IMR-90 (cell line): ENCODE measurements around the gene ERGIC1. TPM values are rescaled to one million over a fixed set of nuclear protein-coding genes. Genes with fewer than 3 reads are reported as not detected.

ENCODE experiments used
- ATAC-seq: fragments of 200-7000 bp; cut with Tn5 transposase; 2 replicates; pipeline ENCODE4 v1.9.1; 2020; ENCODE audit warnings: low read depth, mild to moderate bottlenecking, moderate library complexity
- BruUV-seq: library from RNA; stranded (reverse); fragments of 400-500 nt; replicated peaks from 2 replicates; lab custom pipeline; 2021; lab: Mats Ljungman, UMichigan
- CTCF ChIA-PET: fragments of 300-600 bp; formaldehyde crosslinking; extraction: SDS; loops from one replicate; lab custom pipeline; 2021; ENCODE audit warnings: antibody characterized with exemption; lab: Yijun Ruan, JAX
- POLR2A ChIA-PET: fragments of 300-600 bp; sonication (Branson Sonifier 250); formaldehyde crosslinking; loops from one replicate; lab custom pipeline; 2022; ENCODE audit warnings: antibody characterized with exemption; ENCODE audit not compliant: unreplicated experiment; lab: Charles Lee
- DNase-seq: peaks from one replicate; pipeline ENCODE4 v3.0.0; 2013
- H2AFZ ChIP-seq: replicated peaks from 2 replicates; pipeline ENCODE3; 2013; ENCODE audit warnings: low read length, mild to moderate bottlenecking; ENCODE audit not compliant: poor library complexity
- H2AK5ac ChIP-seq: 2 replicates; pipeline ENCODE4 v1.6.1; 2013; ENCODE audit warnings: low read depth, low read length, inconsistent platforms
- H2AK9ac ChIP-seq: replicated peaks from 2 replicates; pipeline ENCODE3; 2013; ENCODE audit warnings: mild to moderate bottlenecking, low read depth, low read length, moderate library complexity; ENCODE audit not compliant: poor library complexity
- H2BK120ac ChIP-seq: 2 replicates; pipeline ENCODE4 v1.6.1; 2013; ENCODE audit warnings: low read depth, low read length, inconsistent platforms
- H2BK15ac ChIP-seq: 3 replicates; pipeline ENCODE4 v1.6.1; 2013; ENCODE audit warnings: low read depth, low read length, inconsistent platforms
- H2BK20ac ChIP-seq: 2 replicates; pipeline ENCODE4 v1.6.1; 2013; ENCODE audit warnings: low read depth, mild to moderate bottlenecking, inconsistent platforms, low read length, moderate library complexity
- H2BK5ac ChIP-seq: 2 replicates; pipeline ENCODE4 v1.6.1; 2013; ENCODE audit warnings: mild to moderate bottlenecking, low read depth, low read length, inconsistent platforms; ENCODE audit not compliant: poor library complexity, severe bottlenecking
- H3K14ac ChIP-seq: replicated peaks from 2 replicates; pipeline ENCODE4 v1.6.1; 2013; ENCODE audit warnings: low read depth, low read length, inconsistent platforms
- H3K18ac ChIP-seq: 2 replicates; pipeline ENCODE4 v1.6.1; 2013; ENCODE audit warnings: low read depth, low read length, control low read depth
- H3K23ac ChIP-seq: 2 replicates; pipeline ENCODE4 v1.6.1; 2013; ENCODE audit warnings: low read depth, low read length, inconsistent platforms
- H3K27ac ChIP-seq: 2 replicates; pipeline ENCODE4 v1.5.1; 2013; ENCODE audit warnings: mild to moderate bottlenecking, control low read depth, low read length; ENCODE audit not compliant: insufficient read depth
- H3K27me3 ChIP-seq: 2 replicates; pipeline ENCODE4 v1.6.1; 2013; ENCODE audit warnings: low read length; ENCODE audit not compliant: control insufficient read depth, insufficient read depth
- H3K36me3 ChIP-seq: 2 replicates; pipeline ENCODE4 v1.6.1; 2013; ENCODE audit warnings: low read length, mixed read lengths; ENCODE audit not compliant: control insufficient read depth, insufficient read depth
- H3K4ac ChIP-seq: 2 replicates; pipeline ENCODE4 v1.6.1; 2013; ENCODE audit warnings: low read depth, low read length, inconsistent platforms
- H3K4me1 ChIP-seq: 2 replicates; pipeline ENCODE4 v1.6.1; 2013; ENCODE audit warnings: low read length, mixed read lengths; ENCODE audit not compliant: control insufficient read depth, insufficient read depth
- H3K4me2 ChIP-seq: 2 replicates; pipeline ENCODE4 v1.6.1; 2013; ENCODE audit warnings: low read depth, mild to moderate bottlenecking, control low read depth, low read length, moderate library complexity
- H3K4me3 ChIP-seq: 2 replicates; pipeline ENCODE4 v1.5.1; 2013; ENCODE audit warnings: low read depth, mild to moderate bottlenecking, control low read depth, low read length, moderate library complexity; ENCODE audit not compliant: insufficient read depth
- H3K56ac ChIP-seq: 2 replicates; pipeline ENCODE4 v1.6.1; 2013; ENCODE audit warnings: low read length, inconsistent platforms; ENCODE audit not compliant: insufficient read depth; ENCODE audit errors: extremely low read depth
- H3K79me1 ChIP-seq, 2 experiments: 2 replicates each; pipeline ENCODE4 v1.6.1; 2013; ENCODE audit warnings: low read length in 2 of 2, inconsistent platforms in 1 of 2, low read depth in 1 of 2
- H3K9ac ChIP-seq: 2 replicates; pipeline ENCODE4 v1.6.1; 2013; ENCODE audit warnings: low read depth, low read length, control low read depth
- H3K9me1 ChIP-seq: 2 replicates; pipeline ENCODE4 v1.6.1; 2013; ENCODE audit warnings: low read length, inconsistent platforms; ENCODE audit not compliant: insufficient read depth
- H3K9me3 ChIP-seq: 2 replicates; pipeline ENCODE4 v1.6.1; 2013; ENCODE audit warnings: low read length; ENCODE audit not compliant: control insufficient read depth, insufficient read depth
- H4K20me1 ChIP-seq: 2 replicates; pipeline ENCODE4 v1.6.1; 2013; ENCODE audit warnings: low read length, inconsistent platforms; ENCODE audit not compliant: insufficient read depth
- H4K5ac ChIP-seq: 2 replicates; pipeline ENCODE4 v1.6.1; 2013; ENCODE audit warnings: mild to moderate bottlenecking, low read depth, low read length, control low read depth
- H4K8ac ChIP-seq, 2 experiments: 2 replicates each; pipeline ENCODE4 v1.6.1; 2013; ENCODE audit warnings: low read depth in 2 of 2, low read length in 2 of 2, control low read depth in 1 of 2, inconsistent platforms in 1 of 2
- H4K91ac ChIP-seq: 2 replicates; pipeline ENCODE4 v1.6.1; 2013; ENCODE audit warnings: low read depth, low read length, inconsistent platforms; ENCODE audit not compliant: insufficient read depth
- BHLHE40 ChIP-seq: fragments of 150-350 bp; IDR thresholded peaks from 2 replicates; pipeline ENCODE4 v1.6.1; 2016; ENCODE audit warnings: mild to moderate bottlenecking, low read depth, low read length
- CEBPB ChIP-seq: IDR thresholded peaks from 2 replicates; pipeline ENCODE4 v1.6.1; 2012; ENCODE audit warnings: low read depth, low read length, improper control_type of control experiment
- CHD1 ChIP-seq: IDR thresholded peaks from 2 replicates; pipeline ENCODE4 v1.6.1; 2012; ENCODE audit warnings: low read depth, low read length, improper control_type of control experiment
- CTCF ChIP-seq: conservative IDR thresholded peaks from 2 replicates; pipeline ENCODE4 v1.5.1; 2012; ENCODE audit warnings: mild to moderate bottlenecking, low read depth, low read length, improper control_type of control experiment
- ELK1 ChIP-seq: fragments of 150-350 bp; IDR thresholded peaks from 2 replicates; pipeline ENCODE4 v1.6.1; 2016; ENCODE audit warnings: low read depth, mild to moderate bottlenecking, low read length, moderate library complexity, borderline replicate concordance
- FOS ChIP-seq: fragments of 150-350 bp; IDR thresholded peaks from 2 replicates; pipeline ENCODE4 v1.6.1; 2016; ENCODE audit warnings: low read depth, low read length
- MAFK ChIP-seq: IDR thresholded peaks from 2 replicates; pipeline ENCODE4 v1.6.1; 2012; ENCODE audit warnings: low read depth, low read length, improper control_type of control experiment
- MAZ ChIP-seq: IDR thresholded peaks from 2 replicates; pipeline ENCODE4 v1.6.1; 2012; ENCODE audit warnings: low read depth, mild to moderate bottlenecking, low read length, improper control_type of control experiment, moderate library complexity, borderline replicate concordance
- MXI1 ChIP-seq: IDR thresholded peaks from 2 replicates; pipeline ENCODE4 v1.6.1; 2012; ENCODE audit warnings: low read depth, mild to moderate bottlenecking, low read length, moderate library complexity, borderline replicate concordance
- NFE2L2 ChIP-seq: fragments of 150-350 bp; IDR thresholded peaks from 2 replicates; pipeline ENCODE4 v1.6.1; 2016; ENCODE audit warnings: low read depth, mild to moderate bottlenecking, low read length
- POLR2A ChIP-seq: IDR thresholded peaks from 2 replicates; pipeline ENCODE4 v1.6.1; 2012; ENCODE audit warnings: mild to moderate bottlenecking, low read depth, low read length
- RAD21 ChIP-seq: IDR thresholded peaks from 2 replicates; pipeline ENCODE4 v1.6.1; 2012; ENCODE audit warnings: low read length, improper control_type of control experiment
- RCOR1 ChIP-seq: IDR thresholded peaks from 2 replicates; pipeline ENCODE4 v1.6.1; 2012; ENCODE audit warnings: mild to moderate bottlenecking, low read length, improper control_type of control experiment; ENCODE audit not compliant: insufficient replicate concordance
- RFX5 ChIP-seq: IDR thresholded peaks from 2 replicates; pipeline ENCODE4 v1.8.0; 2012; ENCODE audit warnings: low read depth, mild to moderate bottlenecking, low read length, moderate library complexity
- SMC3 ChIP-seq: fragments of 150-350 bp; IDR thresholded peaks from 2 replicates; pipeline ENCODE4 v1.6.1; 2016; ENCODE audit warnings: low read depth, mild to moderate bottlenecking, antibody characterized with exemption, low read length, moderate library complexity
- USF2 ChIP-seq: fragments of 150-350 bp; IDR thresholded peaks from 2 replicates; pipeline ENCODE4 v1.6.1; 2017; ENCODE audit warnings: mild to moderate bottlenecking, antibody characterized with exemption, low read length, low read depth
- WGBS, 2 experiments: methylation state at CpG; one replicate each; pipeline versions ENCODE4 v1.1.5 to v1.1.7; 2013; ENCODE audit warnings: missing lambda C conversion rate in 2 of 2; ENCODE audit not compliant: insufficient read length in 1 of 2; ENCODE audit errors: extremely low coverage in 2 of 2; 5-methylcytosine and 5-hydroxymethylcytosine counted together
- dilution Hi-C: fragments of 300-500 bp; cut with HindIII; formaldehyde crosslinking; loops from one replicate; pipeline ENCODE4 v1.14.3; 2018; ENCODE audit warnings: low sequenced_read_pairs; ENCODE audit not compliant: unreplicated experiment
- in situ Hi-C: fragments of 300-500 bp; cut with MboI; formaldehyde crosslinking; loops from 3 replicates; pipeline ENCODE4 v1.14.3; 2019; ENCODE audit warnings: low sequenced_read_pairs, inconsistent platforms, mixed read lengths
- intact Hi-C: fragments of 100-400 bp; cut with micrococcal nuclease; formaldehyde crosslinking; loops from 2 replicates; pipeline ENCODE4 v1.10.0; 2022
- polyA plus RNA-seq, 3 experiments: library from polyadenylated mRNA; depleted of rRNA; stranded (reverse); fragments of >200 nt; gene quantifications; 2 replicates each; pipeline ENCODE4 v1.2.3, GENCODE V29; 2012; ENCODE audit warnings: low replicate concordance in 1 of 3
- total RNA-seq: library from RNA; depleted of rRNA; stranded (reverse); fragments of >200 nt; gene quantifications from 2 replicates; pipeline ENCODE4 v1.2.3, GENCODE V29; 2012

Gene ERGIC1
- total and polyA plus RNA-seq, 2 of the 4 experiments (the other 2 are of a cell fraction) = 134 to 192 TPM

- peaks cover 11% of the 10 kb centered on the region for H3K4me1 ChIP-seq
- H4K8ac ChIP-seq = peak overlapping the region; percentile 7 to 12; a peak in 2 of 4 replicates
- H3K14ac ChIP-seq = no peak overlapping the region
- H3K9me3 ChIP-seq = no peaks in the 10 kb centered on the region
- H2BK120ac ChIP-seq = peak overlapping the region; percentile 4; the same call in 1 of the 2 replicates
- H3K36me3 ChIP-seq = no peaks in the 10 kb centered on the region
- no CpG with 5 or more reads among the region's 3 CpGs for whole genome bisulfite sequencing, 2 experiments
- H4K91ac ChIP-seq = peak overlapping the region; percentile 17; the same call in 1 of the 2 replicates
- no peak for ATAC-seq
- H3K79me1 ChIP-seq = no peaks in the 10 kb centered on the region
- no peak overlapping the region for H3K27ac ChIP-seq
- no peaks in the 10 kb centered on the region for H3K27me3 ChIP-seq
- no peak overlapping the region for H3K4me2 ChIP-seq
- DNase-seq = no peak
- H2BK20ac ChIP-seq = no peak overlapping the region
- POLR2A ChIA-PET = no interaction called here
- H2AFZ ChIP-seq = peak overlapping the region; percentile 35
- H3K9ac ChIP-seq = no peak overlapping the region
- TF ChIP-seq CEBPB = no peak
- TF ChIP-seq USF2 = no peak
- no peak for TF ChIP-seq MAZ
- no peak for TF ChIP-seq CTCF
- TF ChIP-seq RAD21 = no peak
- TF ChIP-seq SMC3 = no peak
- TF ChIP-seq CHD1 = no peak
- TF ChIP-seq MXI1 = no peak
- no peak for TF ChIP-seq RFX5
- TF ChIP-seq POLR2A = no peak
- no peak for TF ChIP-seq FOS
- TF ChIP-seq MAFK = no peak
- no peak for TF ChIP-seq NFE2L2
- TF ChIP-seq ELK1 = no peak
- TF ChIP-seq RCOR1 = no peak
- no peak for TF ChIP-seq BHLHE40
- H2AK9ac ChIP-seq = no peak overlapping the region
- H2BK15ac ChIP-seq = peak overlapping the region; percentile 65; the same call in 1 of the 3 replicates
- H3K9me1 ChIP-seq = peaks cover 5% of the 10 kb centered on the region
- no peak overlapping the region for H3K4me3 ChIP-seq
- no peak overlapping the region for H3K56ac ChIP-seq
- H3K4ac ChIP-seq = no peak overlapping the region; the same call in 1 of the 2 replicates
- H2BK5ac ChIP-seq = no peak overlapping the region
- H3K18ac ChIP-seq = no peak overlapping the region
- CTCF ChIA-PET = no interaction called here
- in situ Hi-C loops = no loop called here
- no peak overlapping the region for H3K23ac ChIP-seq
- intact Hi-C loops = no loop called here
- H4K20me1 ChIP-seq = no peaks in the 10 kb centered on the region
- dilution Hi-C loops = no loop called here
- H2AK5ac ChIP-seq = peak overlapping the region; percentile 17; the same call in 1 of the 2 replicates
- BruUV-seq = no TSS peak
- H4K5ac ChIP-seq = no peak overlapping the region
These were observed 14.5 kb upstream of the ERGIC1 start for GRCh38 chr5:172819569-172819968.
